ENCODE measurements around the gene RAD51B.
A peak's percentile ranks its signal among the peaks of the same experiment; 100 is the strongest.

The RAD51B gene

GRCh38 chr14:68591786-68592185 lies 772.2 kb downstream of the RAD51B start:
- no peak overlapping the region for H3K4me3 ChIP-seq (ENCODE audit: control insufficient read depth, low read depth, low read length)
- no peak for DNase-seq (ENCODE audit: low read depth)
- TF ChIP-seq, protein P1, sequence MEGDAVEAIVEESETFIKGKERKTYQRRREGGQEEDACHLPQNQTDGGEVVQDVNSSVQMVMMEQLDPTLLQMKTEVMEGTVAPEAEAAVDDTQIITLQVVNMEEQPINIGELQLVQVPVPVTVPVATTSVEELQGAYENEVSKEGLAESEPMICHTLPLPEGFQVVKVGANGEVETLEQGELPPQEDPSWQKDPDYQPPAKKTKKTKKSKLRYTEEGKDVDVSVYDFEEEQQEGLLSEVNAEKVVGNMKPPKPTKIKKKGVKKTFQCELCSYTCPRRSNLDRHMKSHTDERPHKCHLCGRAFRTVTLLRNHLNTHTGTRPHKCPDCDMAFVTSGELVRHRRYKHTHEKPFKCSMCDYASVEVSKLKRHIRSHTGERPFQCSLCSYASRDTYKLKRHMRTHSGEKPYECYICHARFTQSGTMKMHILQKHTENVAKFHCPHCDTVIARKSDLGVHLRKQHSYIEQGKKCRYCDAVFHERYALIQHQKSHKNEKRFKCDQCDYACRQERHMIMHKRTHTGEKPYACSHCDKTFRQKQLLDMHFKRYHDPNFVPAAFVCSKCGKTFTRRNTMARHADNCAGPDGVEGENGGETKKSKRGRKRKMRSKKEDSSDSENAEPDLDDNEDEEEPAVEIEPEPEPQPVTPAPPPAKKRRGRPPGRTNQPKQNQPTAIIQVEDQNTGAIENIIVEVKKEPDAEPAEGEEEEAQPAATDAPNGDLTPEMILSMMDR (conservative IDR thresholded peaks at IDR 0.05; ENCODE audit: control insufficient read depth, insufficient read depth, low read depth, low read length), result no peak

DNA sequence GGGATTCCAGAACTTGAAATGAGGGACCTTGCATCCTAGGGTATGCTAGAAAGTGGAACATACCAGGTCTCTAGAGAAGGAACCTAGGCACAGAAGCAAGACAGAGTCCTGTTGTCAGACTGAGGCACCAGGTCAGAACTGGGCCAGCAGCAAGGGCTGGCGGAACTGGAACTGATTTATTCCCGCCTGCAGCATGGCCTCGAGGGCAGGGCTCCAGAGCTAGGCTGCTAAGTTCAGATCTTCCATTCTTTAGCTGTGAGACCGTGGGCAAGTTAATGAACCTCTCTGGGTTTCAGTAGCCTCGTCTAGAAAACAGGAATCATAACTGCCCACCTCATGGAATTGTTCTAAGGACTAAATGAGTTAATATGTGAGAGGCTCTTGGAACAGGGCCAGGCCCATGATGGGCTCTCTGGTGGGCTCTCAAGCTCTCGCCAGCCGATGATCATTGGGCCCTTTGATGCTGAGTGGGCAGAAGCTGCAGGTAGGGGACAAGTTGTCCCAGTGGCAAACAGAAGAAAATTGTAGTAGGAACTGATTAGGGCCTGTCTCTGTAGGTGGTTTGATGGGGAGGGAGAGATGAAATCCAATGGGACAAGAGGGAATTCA lies 773.5 kb downstream of the RAD51B start:
- no peak for DNase-seq (ENCODE audit: low read depth)
- TF ChIP-seq, protein P1 (conservative IDR thresholded peaks at IDR 0.05; ENCODE audit: control insufficient read depth, insufficient read depth, low read depth, low read length), result no peak
- H3K4me3 ChIP-seq (ENCODE audit: control insufficient read depth, low read depth, low read length), result no peak overlapping the region

GRCh38 chr14:68593806-68594536 lies 774.4 kb downstream of the RAD51B start:
- DNase-seq (ENCODE audit: low read depth), result peak; percentile 56
- TF ChIP-seq, protein P1 (conservative IDR thresholded peaks at IDR 0.05; ENCODE audit: control insufficient read depth, insufficient read depth, low read depth, low read length), result no peak
- H3K4me3 ChIP-seq (ENCODE audit: control insufficient read depth, low read depth, low read length), result no peak overlapping the region

GRCh38 chr14:68594737-68595380 lies 775.3 kb downstream of the RAD51B start:
- DNase-seq (ENCODE audit: low read depth), result no peak
- TF ChIP-seq, protein P1 (conservative IDR thresholded peaks at IDR 0.05; ENCODE audit: control insufficient read depth, insufficient read depth, low read depth, low read length), result no peak
- no peak overlapping the region for H3K4me3 ChIP-seq (ENCODE audit: control insufficient read depth, low read depth, low read length)

DNA sequence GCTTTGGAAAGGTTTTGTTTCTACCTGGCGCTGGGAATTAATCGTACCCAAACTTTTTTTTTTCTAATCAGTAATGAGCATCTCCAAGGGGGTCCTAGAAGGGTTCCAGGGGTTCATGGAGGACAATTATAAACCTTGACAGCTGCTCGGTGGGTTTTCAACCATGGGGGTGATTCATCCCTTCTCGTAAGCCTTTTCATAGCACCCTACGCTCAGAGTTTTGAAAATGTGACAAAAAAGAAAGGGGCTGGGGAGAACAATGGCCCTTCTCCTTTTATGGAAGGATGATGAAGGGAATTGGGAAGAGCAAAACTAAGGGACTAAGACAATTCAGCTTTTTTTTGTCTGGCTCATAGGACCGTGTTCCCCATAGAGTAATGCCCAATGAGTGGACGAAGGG lies 776.6 kb downstream of the RAD51B start:
- DNase-seq (ENCODE audit: low read depth), result no peak
- TF ChIP-seq, protein P1 (conservative IDR thresholded peaks at IDR 0.05; ENCODE audit: control insufficient read depth, insufficient read depth, low read depth, low read length), result no peak
- no peak overlapping the region for H3K4me3 ChIP-seq (ENCODE audit: control insufficient read depth, low read depth, low read length)

DNA sequence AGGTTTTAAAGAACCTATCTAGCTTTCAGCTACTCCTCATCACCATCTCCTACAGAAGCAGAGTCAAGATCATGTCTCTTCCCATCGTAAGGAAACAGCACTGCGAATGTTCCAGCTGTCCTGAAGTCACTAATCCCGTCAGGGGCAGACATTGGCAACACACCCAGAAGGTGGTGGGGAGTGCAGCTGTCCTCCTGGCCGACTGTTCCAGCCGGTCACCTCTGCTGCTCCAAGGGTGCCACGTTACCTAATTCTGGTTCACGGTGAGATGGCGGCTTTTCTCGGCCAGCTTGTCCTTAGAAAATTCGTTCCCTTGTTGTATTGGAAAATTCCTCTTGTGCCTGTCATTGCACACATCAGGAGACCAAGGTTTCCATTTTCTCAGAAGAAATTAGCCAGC lies 777.1 kb downstream of the RAD51B start:
- TF ChIP-seq, protein P1 (conservative IDR thresholded peaks at IDR 0.05; ENCODE audit: control insufficient read depth, insufficient read depth, low read depth, low read length), result no peak
- no peak for DNase-seq (ENCODE audit: low read depth)
- H3K4me3 ChIP-seq (ENCODE audit: control insufficient read depth, low read depth, low read length), result no peak overlapping the region

Measured in fibroblast of mammary gland (primary cell).